Erythroblast (primary cell): ENCODE results near the gene PLAC8L1.

Source experiments
- GATA1 ChIP-seq: IDR thresholded peaks from 2 replicates; pipeline ENCODE4 v1.6.1; 2011; ENCODE audit warnings: low read depth, mild to moderate bottlenecking, control low read depth, low read length, moderate library complexity
- POLR2A ChIP-seq: IDR thresholded peaks from 2 replicates; pipeline ENCODE4 v1.6.1; 2011; ENCODE audit warnings: mild to moderate bottlenecking, low read length

DNA sequence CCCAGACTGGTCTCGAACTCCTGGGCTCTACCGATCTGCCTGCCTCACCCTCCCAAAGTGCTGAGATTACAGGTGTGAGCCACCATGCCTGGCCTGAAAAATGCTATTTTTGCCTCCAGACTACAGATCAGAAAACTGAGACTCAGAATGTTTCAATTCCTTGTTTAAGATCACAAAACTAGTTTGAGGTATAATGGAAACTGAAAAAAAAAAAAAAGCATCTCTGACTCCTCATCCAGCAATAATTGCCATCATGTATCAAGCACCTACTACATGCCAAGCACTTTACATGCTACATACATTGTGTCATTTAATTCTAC lies 35.6 kb downstream of the PLAC8L1 start:
- TF ChIP-seq POLR2A (no peak), GATA1 (no peak)
